Transverse colon (tissue), 4 donors: Measurements from ENCODE around the gene IL1RAPL1.

ENCODE experiments used
- EP300 ChIP-seq: sonication (generic); formaldehyde crosslinking; IDR thresholded peaks from one replicate; pipeline ENCODE4 v1.6.1; 2017; ENCODE audit warnings: antibody characterized with exemption, low read depth
- POLR2A ChIP-seq: fragments of 450-650 bp; IDR thresholded peaks from one replicate; pipeline ENCODE4 v1.6.1; 2016; ENCODE audit warnings: antibody characterized with exemption, mild to moderate bottlenecking, moderate library complexity
- POLR2AphosphoS5 ChIP-seq, 3 donors: sonication (generic); formaldehyde crosslinking; IDR thresholded peaks; one replicate each; pipeline ENCODE4 v1.6.1; 2016; ENCODE audit warnings: antibody characterized with exemption in 3 of 3
- TF ChIP-seq, protein P1 (sequence below), 5 experiments: fragments of 200-600 bp in 3 of 5; fragments of 450-650 bp in 2 of 5; sonication (generic) in 3 of 5; IDR thresholded peaks; 1 replicate in 2 of 5; 2 replicates in 3 of 5; pipeline ENCODE4 v1.5.1; 2016 to 2017; ENCODE audit warnings: antibody characterized with exemption in 5 of 5, inconsistent platforms in 3 of 5, mild to moderate bottlenecking in 2 of 5, moderate library complexity in 1 of 5

DNA sequence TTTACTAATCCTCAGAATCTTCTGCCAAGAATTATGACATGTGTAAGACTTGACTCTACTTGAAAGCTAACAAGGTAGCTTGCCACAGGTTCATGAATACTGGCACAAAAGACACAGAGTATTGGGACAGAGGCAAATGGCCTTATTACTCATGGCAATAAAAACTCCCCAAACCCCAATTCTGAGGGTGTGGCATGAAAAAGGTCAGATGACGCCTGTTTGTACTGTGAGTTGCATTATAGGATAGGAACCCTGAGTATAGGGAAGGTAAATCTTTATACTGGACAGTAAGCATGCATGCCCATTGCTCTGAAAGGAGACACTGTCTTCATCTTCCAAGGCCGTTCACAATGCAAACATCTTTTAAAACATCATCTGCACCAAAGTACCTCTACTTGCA lies 600.0 kb downstream of the IL1RAPL1 start:
- TF ChIP-seq, protein P1, sequence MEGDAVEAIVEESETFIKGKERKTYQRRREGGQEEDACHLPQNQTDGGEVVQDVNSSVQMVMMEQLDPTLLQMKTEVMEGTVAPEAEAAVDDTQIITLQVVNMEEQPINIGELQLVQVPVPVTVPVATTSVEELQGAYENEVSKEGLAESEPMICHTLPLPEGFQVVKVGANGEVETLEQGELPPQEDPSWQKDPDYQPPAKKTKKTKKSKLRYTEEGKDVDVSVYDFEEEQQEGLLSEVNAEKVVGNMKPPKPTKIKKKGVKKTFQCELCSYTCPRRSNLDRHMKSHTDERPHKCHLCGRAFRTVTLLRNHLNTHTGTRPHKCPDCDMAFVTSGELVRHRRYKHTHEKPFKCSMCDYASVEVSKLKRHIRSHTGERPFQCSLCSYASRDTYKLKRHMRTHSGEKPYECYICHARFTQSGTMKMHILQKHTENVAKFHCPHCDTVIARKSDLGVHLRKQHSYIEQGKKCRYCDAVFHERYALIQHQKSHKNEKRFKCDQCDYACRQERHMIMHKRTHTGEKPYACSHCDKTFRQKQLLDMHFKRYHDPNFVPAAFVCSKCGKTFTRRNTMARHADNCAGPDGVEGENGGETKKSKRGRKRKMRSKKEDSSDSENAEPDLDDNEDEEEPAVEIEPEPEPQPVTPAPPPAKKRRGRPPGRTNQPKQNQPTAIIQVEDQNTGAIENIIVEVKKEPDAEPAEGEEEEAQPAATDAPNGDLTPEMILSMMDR (IDR thresholded peaks at IDR 0.05): no peak
- no peak for TF ChIP-seq POLR2A
- TF ChIP-seq EP300: no peak
- no peak for TF ChIP-seq POLR2AphosphoS5 (IDR thresholded peaks at IDR 0.05)
